Large intestine (tissue), 3 donors: Measurements from ENCODE around the gene ANKRD42. TPM values are rescaled to one million over a fixed set of nuclear protein-coding genes. Genes with fewer than 3 reads are reported as not detected.

Experiments used
- DNase-seq, 2 donors: peaks; one replicate each; pipeline versions ENCODE4 v3.0.0 to v3.0.0-alpha.2; 2013
- H3K27ac ChIP-seq: one replicate; pipeline ENCODE4 v1.5.1; 2013; ENCODE audit warnings: low read length
- H3K27me3 ChIP-seq: 2 replicates; pipeline ENCODE4 v1.6.1; 2013; ENCODE audit warnings: low read length; ENCODE audit not compliant: control insufficient read depth, insufficient read depth
- H3K36me3 ChIP-seq: 2 replicates; pipeline ENCODE4 v1.6.1; 2013; ENCODE audit warnings: low read length; ENCODE audit not compliant: control insufficient read depth, insufficient read depth
- H3K4me1 ChIP-seq: one replicate; pipeline ENCODE4 v1.6.1; 2013; ENCODE audit warnings: low read length; ENCODE audit not compliant: control insufficient read depth, insufficient read depth
- H3K4me3 ChIP-seq: one replicate; pipeline ENCODE4 v1.5.1; 2013; ENCODE audit warnings: low read length
- H3K9me3 ChIP-seq: one replicate; pipeline ENCODE4 v1.6.1; 2013; ENCODE audit warnings: mild to moderate bottlenecking, low read depth, low read length, moderate library complexity; ENCODE audit not compliant: control insufficient read depth
- WGBS: methylation state at CpG from one replicate; pipeline ENCODE4 v1.1.5; 2013; ENCODE audit warnings: low lambda C conversion rate; ENCODE audit not compliant: insufficient coverage; 5-methylcytosine and 5-hydroxymethylcytosine counted together
- polyA plus RNA-seq: library from polyadenylated mRNA; unstranded; fragments of 120-200 nt; gene quantifications from one replicate; pipeline ENCODE4 v1.2.1, GENCODE V29; 2013

The ANKRD42 gene
- polyA plus RNA-seq, 1 donor = 9.4 TPM

DNA sequence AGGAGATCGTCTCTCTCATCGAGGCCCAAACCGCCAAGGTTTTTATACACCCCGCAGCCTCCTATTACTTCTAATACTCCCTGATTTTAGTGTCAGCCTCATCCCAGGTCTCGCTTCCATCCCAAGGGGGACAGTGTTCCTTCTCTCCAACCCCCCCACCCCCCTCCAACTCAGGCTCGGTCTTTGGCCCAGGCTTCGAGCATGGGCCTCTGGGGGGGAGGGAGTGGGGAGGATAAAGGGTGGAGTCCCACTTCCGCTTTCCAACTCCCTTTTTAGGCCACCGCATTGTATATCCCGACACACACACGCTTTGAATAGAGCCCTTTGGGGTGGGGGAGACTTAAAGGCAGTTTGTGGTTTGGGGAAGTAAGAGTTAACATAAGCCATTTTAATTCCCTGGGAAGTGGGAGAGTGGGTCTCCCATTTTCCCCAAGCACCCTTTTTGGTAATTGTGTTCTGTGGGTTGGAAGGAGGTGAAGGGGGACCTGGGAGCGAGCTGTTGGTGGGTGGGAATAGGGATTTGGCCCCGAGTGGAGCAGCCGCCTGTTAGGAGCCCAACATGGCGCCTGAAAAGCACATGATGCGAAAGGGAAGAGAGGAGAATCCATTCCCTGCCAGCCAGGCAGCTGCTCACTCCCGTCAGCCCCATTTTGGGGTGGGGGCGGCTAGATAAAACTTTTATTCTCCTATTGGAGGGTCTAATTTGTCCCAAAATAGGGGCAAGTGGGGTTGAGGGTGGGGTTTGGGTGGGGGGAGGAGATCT is 35.7 kb upstream of the ANKRD42 start:
- H3K9me3 ChIP-seq = no peaks in the 10 kb centered on the region
- peak overlapping the region; percentile 87 for H3K4me3 ChIP-seq
- H3K4me1 ChIP-seq = peaks cover 5% of the 10 kb centered on the region
- WGBS = no CpG with 5 or more reads among the region's 18 CpGs
- peaks cover 4% of the 10 kb centered on the region for H3K36me3 ChIP-seq
- H3K27ac ChIP-seq = peak overlapping the region; percentile 99
- peak; percentile 60 to 81 for DNase-seq
- H3K27me3 ChIP-seq = no peaks in the 10 kb centered on the region

- peaks cover 5% of the 10 kb centered on the region for H3K4me1 ChIP-seq
- peak overlapping the region; percentile 99 for H3K27ac ChIP-seq
- H3K9me3 ChIP-seq = no peaks in the 10 kb centered on the region
- H3K36me3 ChIP-seq = peaks cover 4% of the 10 kb centered on the region
- 0% methylated on average over 1 of the region's 5 CpGs for WGBS
- H3K27me3 ChIP-seq = no peaks in the 10 kb centered on the region
- peak overlapping the region; percentile 87 for H3K4me3 ChIP-seq
- peak in 1 of 2 donors; percentile 7 for DNase-seq
Measured at GRCh38 chr11:83158357-83158786, 35.1 kb upstream of the ANKRD42 start.

DNA sequence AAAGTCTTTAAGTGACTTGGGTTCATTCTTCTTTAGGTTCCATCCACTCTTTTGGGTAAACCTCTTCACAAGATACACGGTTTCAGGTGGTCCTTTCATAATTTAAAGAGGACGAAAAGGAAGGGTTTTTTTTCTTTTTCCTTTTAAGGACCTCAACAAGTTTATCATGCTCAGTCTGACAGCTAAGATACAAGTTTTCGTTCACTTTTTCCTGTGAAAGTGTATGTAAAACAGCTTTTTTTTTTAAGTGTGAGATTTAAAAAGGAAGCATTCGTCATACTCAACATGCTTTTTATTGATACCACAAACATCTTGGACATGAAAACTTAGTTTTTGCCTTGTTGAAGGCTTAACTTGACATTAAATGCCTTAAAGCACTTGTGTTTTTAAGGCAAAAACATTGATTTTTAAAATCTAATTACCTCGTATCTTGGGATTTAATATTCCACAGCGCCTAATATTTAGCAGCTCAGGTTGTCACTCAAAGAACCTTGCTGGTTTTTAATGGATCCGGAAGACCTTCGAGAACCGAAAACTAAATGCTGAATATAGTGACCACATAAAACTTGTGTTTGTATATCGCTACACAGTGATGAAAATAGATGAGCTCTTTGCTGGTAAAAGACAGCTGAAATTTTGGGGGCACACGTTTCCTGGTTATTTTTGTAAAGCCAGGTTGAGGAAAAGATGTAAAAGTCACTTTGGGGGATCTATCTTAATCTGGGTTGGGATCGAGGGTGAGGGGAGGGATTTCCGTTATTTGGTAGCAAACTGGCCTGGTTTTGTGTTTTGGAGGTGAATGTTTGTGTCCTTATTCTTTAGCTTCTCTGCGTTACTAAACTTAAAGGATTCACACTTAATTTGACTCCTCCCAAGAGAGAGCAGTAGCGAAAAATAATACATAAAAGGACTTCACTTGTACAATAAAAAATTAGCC is 34.3 kb upstream of the ANKRD42 start:
- Histone ChIP-seq H3K36me3 (peaks cover 6% of the 10 kb centered on the region), H3K27ac (peak overlapping the region; percentile 99), H3K9me3 (no peaks in the 10 kb centered on the region), H3K4me1 (peaks cover 5% of the 10 kb centered on the region), H3K4me3 (peak overlapping the region; percentile 87), H3K27me3 (no peaks in the 10 kb centered on the region)
- WGBS = 9% methylated on average over 6 of the region's 15 CpGs
- DNase-seq = no peak

- Histone ChIP-seq H3K4me1 (peaks cover 5% of the 10 kb centered on the region), H3K9me3 (no peaks in the 10 kb centered on the region), H3K36me3 (peaks cover 14% of the 10 kb centered on the region), H3K4me3 (peak overlapping the region; percentile 87), H3K27ac (peak overlapping the region; percentile 99), H3K27me3 (no peaks in the 10 kb centered on the region)
- WGBS = 28% methylated on average over 3 of the region's 6 CpGs
- peak; percentile 28 to 57 for DNase-seq
Measured at GRCh38 chr11:83159902-83160865, 33.3 kb upstream of the ANKRD42 start.

DNA sequence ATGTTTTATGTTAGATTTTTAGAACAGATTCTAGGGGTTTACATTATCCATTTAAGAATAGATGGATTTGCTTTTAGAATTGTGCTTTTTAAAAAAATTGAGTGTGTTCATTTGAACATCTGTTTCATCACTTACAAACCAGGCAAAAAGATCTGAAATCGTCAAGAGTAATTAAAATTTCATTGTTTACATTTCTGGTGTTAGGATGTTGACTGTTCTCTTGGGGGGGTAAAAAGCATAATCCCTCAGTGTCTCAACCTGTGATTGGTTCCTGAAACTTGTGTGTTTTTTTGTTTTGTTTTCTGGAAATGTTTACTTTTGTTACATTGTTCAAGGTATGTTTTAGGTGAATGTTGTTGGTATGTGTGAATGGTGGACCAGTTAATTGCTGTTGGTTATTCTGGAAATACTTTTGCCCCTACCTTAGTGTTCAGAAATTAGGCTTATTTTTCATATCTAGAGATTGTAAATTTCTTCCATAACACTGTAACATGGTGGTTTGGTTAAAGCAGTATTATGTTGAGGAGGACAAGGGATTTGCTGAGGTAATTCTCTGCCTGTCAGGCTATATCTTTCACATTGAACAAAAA is 31.8 kb upstream of the ANKRD42 start:
- Histone ChIP-seq H3K4me1 (peaks cover 5% of the 10 kb centered on the region), H3K9me3 (no peaks in the 10 kb centered on the region), H3K27ac (peak overlapping the region; percentile 18), H3K4me3 (no peak overlapping the region), H3K36me3 (peaks cover 26% of the 10 kb centered on the region), H3K27me3 (no peaks in the 10 kb centered on the region)
- no peak for DNase-seq
- no CpG with 5 or more reads among the region's 1 CpG for WGBS

GRCh38 chr11:83162377-83162776 is 31.1 kb upstream of the ANKRD42 start:
- H3K36me3 ChIP-seq = peaks cover 31% of the 10 kb centered on the region
- peaks cover 5% of the 10 kb centered on the region for H3K4me1 ChIP-seq
- peak in 1 of 2 donors; percentile 25 for DNase-seq
- H3K27ac ChIP-seq = peak overlapping the region; percentile 18
- H3K9me3 ChIP-seq = no peaks in the 10 kb centered on the region
- no peaks in the 10 kb centered on the region for H3K27me3 ChIP-seq
- no peak overlapping the region for H3K4me3 ChIP-seq
- WGBS = 86% methylated on average over 1 of the region's 2 CpGs

GRCh38 chr11:83166193-83166866 is 27.2 kb upstream of the ANKRD42 start:
- 100% methylated on average over 5 of the region's 11 CpGs for WGBS
- no peaks in the 10 kb centered on the region for H3K9me3 ChIP-seq
- H3K4me1 ChIP-seq = peaks cover 16% of the 10 kb centered on the region
- peaks cover 63% of the 10 kb centered on the region for H3K36me3 ChIP-seq
- H3K27ac ChIP-seq = no peak overlapping the region
- DNase-seq = no peak
- H3K4me3 ChIP-seq = no peak overlapping the region
- H3K27me3 ChIP-seq = no peaks in the 10 kb centered on the region

DNA sequence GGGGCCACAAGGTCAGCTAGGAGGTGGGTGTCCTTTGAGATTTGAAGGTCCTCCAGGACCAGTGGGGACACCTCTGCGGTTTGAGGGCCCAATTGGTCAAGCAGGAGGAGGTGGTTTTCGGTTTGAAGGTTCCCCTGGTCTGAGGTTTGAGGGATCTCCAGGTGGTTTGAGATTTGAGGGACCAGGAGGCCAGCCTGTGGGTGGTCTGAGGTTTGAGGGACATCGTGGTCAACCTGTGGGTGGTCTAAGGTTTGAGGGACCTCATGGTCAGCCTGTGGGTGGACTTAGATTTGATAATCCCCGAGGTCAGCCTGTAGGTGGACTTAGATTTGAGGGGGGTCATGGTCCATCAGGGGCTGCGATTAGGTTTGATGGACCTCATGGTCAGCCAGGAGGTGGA is 24.8 kb upstream of the ANKRD42 start:
- H3K27ac ChIP-seq = no peak overlapping the region
- no peaks in the 10 kb centered on the region for H3K27me3 ChIP-seq
- H3K4me3 ChIP-seq = no peak overlapping the region
- peaks cover 75% of the 10 kb centered on the region for H3K36me3 ChIP-seq
- no peak for DNase-seq
- peaks cover 14% of the 10 kb centered on the region for H3K4me1 ChIP-seq
- H3K9me3 ChIP-seq = no peaks in the 10 kb centered on the region
- no CpG with 5 or more reads among the region's 5 CpGs for WGBS

DNA sequence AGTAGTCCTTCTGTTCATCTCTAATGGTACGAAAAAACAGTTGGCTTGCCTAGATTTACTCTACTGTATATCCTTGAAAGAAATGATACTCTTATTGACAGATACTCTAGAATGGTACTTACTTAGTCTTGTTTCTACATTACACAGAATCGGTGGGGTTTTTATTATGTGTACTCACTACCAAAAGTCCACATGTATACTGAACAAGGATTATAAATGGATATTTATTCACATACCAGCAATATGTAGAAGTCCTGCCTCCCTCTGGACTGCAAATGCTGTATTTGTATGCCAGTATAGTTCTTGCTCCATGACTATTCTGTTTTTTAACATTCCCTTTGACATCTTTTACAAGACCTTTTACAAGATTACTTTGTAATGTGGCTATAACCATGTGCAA is 22.6 kb upstream of the ANKRD42 start:
- Histone ChIP-seq H3K27me3 (no peaks in the 10 kb centered on the region), H3K9me3 (no peaks in the 10 kb centered on the region), H3K27ac (no peak overlapping the region), H3K4me1 (peaks cover 14% of the 10 kb centered on the region), H3K4me3 (no peak overlapping the region), H3K36me3 (peaks cover 75% of the 10 kb centered on the region)
- DNase-seq = no peak
- WGBS = 0% methylated on average over 1 of the region's 2 CpGs
